ENCODE measurements around the gene EPAS1.

DNA sequence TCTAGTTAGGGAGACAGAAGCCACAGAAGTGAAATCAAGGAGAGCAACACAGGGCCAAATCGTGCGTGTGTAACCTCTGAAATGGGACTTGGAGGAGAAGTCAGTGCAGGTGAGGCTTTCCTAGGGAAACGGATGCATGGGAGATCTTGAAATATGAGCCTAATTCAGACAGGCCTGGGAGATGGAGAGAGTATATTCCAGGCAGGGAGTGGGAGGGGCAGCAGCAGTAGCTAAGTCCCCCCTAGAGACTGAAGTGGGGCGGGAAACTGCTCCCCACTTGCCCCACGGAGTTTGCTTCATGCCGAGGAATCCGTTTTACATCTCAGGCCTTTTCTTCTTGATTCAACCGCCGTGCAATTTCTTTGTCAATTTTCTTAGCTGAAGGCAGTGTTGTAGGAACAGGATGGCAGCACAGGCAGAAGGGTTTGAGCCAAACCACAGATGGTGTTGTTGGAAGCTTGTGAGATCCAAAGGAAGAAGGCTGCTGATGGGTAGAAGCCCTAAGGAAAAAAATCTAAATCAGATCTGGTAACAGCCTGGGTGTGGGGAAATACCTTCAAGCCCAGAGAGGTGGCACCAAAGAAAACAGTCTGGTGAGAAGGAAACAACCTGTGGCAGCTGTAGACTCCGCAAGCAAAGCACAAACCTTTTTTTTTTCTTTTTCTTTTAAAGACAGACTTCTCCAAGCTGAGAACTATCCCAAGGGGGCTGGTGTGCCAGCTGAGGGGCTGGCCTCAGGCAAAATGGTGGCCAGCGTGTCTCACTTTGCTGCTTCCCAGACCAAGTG lies 40.2 kb downstream of the EPAS1 start:
- TF ChIP-seq, protein P1, sequence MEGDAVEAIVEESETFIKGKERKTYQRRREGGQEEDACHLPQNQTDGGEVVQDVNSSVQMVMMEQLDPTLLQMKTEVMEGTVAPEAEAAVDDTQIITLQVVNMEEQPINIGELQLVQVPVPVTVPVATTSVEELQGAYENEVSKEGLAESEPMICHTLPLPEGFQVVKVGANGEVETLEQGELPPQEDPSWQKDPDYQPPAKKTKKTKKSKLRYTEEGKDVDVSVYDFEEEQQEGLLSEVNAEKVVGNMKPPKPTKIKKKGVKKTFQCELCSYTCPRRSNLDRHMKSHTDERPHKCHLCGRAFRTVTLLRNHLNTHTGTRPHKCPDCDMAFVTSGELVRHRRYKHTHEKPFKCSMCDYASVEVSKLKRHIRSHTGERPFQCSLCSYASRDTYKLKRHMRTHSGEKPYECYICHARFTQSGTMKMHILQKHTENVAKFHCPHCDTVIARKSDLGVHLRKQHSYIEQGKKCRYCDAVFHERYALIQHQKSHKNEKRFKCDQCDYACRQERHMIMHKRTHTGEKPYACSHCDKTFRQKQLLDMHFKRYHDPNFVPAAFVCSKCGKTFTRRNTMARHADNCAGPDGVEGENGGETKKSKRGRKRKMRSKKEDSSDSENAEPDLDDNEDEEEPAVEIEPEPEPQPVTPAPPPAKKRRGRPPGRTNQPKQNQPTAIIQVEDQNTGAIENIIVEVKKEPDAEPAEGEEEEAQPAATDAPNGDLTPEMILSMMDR (IDR thresholded peaks at IDR 0.05) = no peak
- TF ChIP-seq, protein P2, sequence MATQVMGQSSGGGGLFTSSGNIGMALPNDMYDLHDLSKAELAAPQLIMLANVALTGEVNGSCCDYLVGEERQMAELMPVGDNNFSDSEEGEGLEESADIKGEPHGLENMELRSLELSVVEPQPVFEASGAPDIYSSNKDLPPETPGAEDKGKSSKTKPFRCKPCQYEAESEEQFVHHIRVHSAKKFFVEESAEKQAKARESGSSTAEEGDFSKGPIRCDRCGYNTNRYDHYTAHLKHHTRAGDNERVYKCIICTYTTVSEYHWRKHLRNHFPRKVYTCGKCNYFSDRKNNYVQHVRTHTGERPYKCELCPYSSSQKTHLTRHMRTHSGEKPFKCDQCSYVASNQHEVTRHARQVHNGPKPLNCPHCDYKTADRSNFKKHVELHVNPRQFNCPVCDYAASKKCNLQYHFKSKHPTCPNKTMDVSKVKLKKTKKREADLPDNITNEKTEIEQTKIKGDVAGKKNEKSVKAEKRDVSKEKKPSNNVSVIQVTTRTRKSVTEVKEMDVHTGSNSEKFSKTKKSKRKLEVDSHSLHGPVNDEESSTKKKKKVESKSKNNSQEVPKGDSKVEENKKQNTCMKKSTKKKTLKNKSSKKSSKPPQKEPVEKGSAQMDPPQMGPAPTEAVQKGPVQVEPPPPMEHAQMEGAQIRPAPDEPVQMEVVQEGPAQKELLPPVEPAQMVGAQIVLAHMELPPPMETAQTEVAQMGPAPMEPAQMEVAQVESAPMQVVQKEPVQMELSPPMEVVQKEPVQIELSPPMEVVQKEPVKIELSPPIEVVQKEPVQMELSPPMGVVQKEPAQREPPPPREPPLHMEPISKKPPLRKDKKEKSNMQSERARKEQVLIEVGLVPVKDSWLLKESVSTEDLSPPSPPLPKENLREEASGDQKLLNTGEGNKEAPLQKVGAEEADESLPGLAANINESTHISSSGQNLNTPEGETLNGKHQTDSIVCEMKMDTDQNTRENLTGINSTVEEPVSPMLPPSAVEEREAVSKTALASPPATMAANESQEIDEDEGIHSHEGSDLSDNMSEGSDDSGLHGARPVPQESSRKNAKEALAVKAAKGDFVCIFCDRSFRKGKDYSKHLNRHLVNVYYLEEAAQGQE (IDR thresholded peaks at IDR 0.05; ENCODE audit: insufficient read depth in 1 of 2, low read depth in 2 of 2, low read length in 1 of 2) = no peak
- no peak for TF ChIP-seq POLR2AphosphoS5 (IDR thresholded peaks at IDR 0.05; ENCODE audit: low read depth, low read length)
- no peak for TF ChIP-seq TCF7L2 (IDR thresholded peaks at IDR 0.05; ENCODE audit: low read depth, low read length)
- TF ChIP-seq SIN3A (IDR thresholded peaks at IDR 0.05; ENCODE audit: borderline replicate concordance, insufficient read depth, low read depth, low read length) = no peak

Data from Panc1 (cell line).